ENCODE measurements around the gene STXBP5. TPM values are rescaled to one million over a fixed set of nuclear protein-coding genes. Genes with fewer than 3 reads are reported as not detected.
"Not testable (repeated sequence)": the region's sequence is repeated elsewhere in the genome, so short reads cannot be mapped to it uniquely, and the experiment has no call there.

The STXBP5 gene
- total RNA-seq, 1 experiment from 2014 or later: 17.9 TPM

- H3K4me3 Mint-ChIP-seq (ENCODE audit: unreplicated experiment): no peak overlapping the region
- H3K27me3 Mint-ChIP-seq (ENCODE audit: insufficient read depth, unreplicated experiment): no peaks in the 10 kb centered on the region
- POLR2A ChIA-PET: no interaction called here
- TF ChIP-seq, protein P1, sequence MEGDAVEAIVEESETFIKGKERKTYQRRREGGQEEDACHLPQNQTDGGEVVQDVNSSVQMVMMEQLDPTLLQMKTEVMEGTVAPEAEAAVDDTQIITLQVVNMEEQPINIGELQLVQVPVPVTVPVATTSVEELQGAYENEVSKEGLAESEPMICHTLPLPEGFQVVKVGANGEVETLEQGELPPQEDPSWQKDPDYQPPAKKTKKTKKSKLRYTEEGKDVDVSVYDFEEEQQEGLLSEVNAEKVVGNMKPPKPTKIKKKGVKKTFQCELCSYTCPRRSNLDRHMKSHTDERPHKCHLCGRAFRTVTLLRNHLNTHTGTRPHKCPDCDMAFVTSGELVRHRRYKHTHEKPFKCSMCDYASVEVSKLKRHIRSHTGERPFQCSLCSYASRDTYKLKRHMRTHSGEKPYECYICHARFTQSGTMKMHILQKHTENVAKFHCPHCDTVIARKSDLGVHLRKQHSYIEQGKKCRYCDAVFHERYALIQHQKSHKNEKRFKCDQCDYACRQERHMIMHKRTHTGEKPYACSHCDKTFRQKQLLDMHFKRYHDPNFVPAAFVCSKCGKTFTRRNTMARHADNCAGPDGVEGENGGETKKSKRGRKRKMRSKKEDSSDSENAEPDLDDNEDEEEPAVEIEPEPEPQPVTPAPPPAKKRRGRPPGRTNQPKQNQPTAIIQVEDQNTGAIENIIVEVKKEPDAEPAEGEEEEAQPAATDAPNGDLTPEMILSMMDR (IDR thresholded peaks at IDR 0.05; ENCODE audit: insufficient read depth in 1 of 2, low read depth in 1 of 2, low read length in 1 of 2, severe bottlenecking in 1 of 2, unreplicated experiment in 1 of 2): no peak
- no peaks in the 10 kb centered on the region for H3K4me1 Mint-ChIP-seq (ENCODE audit: low read depth, unreplicated experiment)
- no peaks in the 10 kb centered on the region for H3K9me3 Mint-ChIP-seq (ENCODE audit: unreplicated experiment)
- CTCF ChIA-PET: no interaction called here
- no peak for DNase-seq
- H3K36me3 Mint-ChIP-seq (ENCODE audit: insufficient read depth, unreplicated experiment): peaks cover 34% of the 10 kb centered on the region
- no peak overlapping the region for H3K27ac Mint-ChIP-seq (ENCODE audit: unreplicated experiment)
- Histone ChIP-seq H3K4me3 (ENCODE audit: low read depth, low read length) (no peak overlapping the region), H3K36me3 (ENCODE audit: control insufficient read depth, insufficient read depth, low read length) (no peaks in the 10 kb centered on the region; the same call in 1 of the 2 replicates), H3K4me1 (no peaks in the 10 kb centered on the region), H3K27me3 (replicated peaks; ENCODE audit: control insufficient read depth, insufficient read depth, low read length) (no peaks in the 10 kb centered on the region), H3K9me3 (no peaks in the 10 kb centered on the region)
- no TSS peak for BruUV-seq (replicated peaks)
- intact Hi-C loops (cut with micrococcal nuclease; ENCODE audit: unreplicated experiment): no loop called here
Measured at GRCh38 chr6:147251072-147251471, 46.9 kb downstream of the STXBP5 start.

- H3K4me3 Mint-ChIP-seq (ENCODE audit: unreplicated experiment); H3K4me1 ChIP-seq; POLR2A ChIA-PET; H3K9me3 Mint-ChIP-seq (ENCODE audit: unreplicated experiment); H3K27ac Mint-ChIP-seq (ENCODE audit: unreplicated experiment); CTCF ChIA-PET; intact Hi-C loops (cut with micrococcal nuclease; ENCODE audit: unreplicated experiment); H3K9me3 ChIP-seq; H3K4me3 ChIP-seq (ENCODE audit: low read depth, low read length); H3K27me3 ChIP-seq (replicated peaks; ENCODE audit: control insufficient read depth, insufficient read depth, low read length); H3K36me3 ChIP-seq (ENCODE audit: control insufficient read depth, insufficient read depth, low read length); DNase-seq; H3K27me3 Mint-ChIP-seq (ENCODE audit: insufficient read depth, unreplicated experiment); H3K4me1 Mint-ChIP-seq (ENCODE audit: low read depth, unreplicated experiment); BruUV-seq (replicated peaks): not testable (repeated sequence)
- peaks cover 20% of the 10 kb centered on the region for H3K36me3 Mint-ChIP-seq (ENCODE audit: insufficient read depth, unreplicated experiment)
Measured at GRCh38 chr6:147254929-147255473, 50.8 kb downstream of the STXBP5 start.

GRCh38 chr6:147255948-147256674 lies 51.9 kb downstream of the STXBP5 start:
- Histone ChIP-seq H3K9me3 (no peaks in the 10 kb centered on the region), H3K4me1 (no peaks in the 10 kb centered on the region), H3K36me3 (ENCODE audit: control insufficient read depth, insufficient read depth, low read length) (no peaks in the 10 kb centered on the region), H3K4me3 (ENCODE audit: low read depth, low read length) (no peak overlapping the region), H3K27me3 (replicated peaks; ENCODE audit: control insufficient read depth, insufficient read depth, low read length) (no peaks in the 10 kb centered on the region)
- BruUV-seq (replicated peaks): no TSS peak
- peaks cover 20% of the 10 kb centered on the region for H3K36me3 Mint-ChIP-seq (ENCODE audit: insufficient read depth, unreplicated experiment)
- no peaks in the 10 kb centered on the region for H3K9me3 Mint-ChIP-seq (ENCODE audit: unreplicated experiment)
- H3K27ac Mint-ChIP-seq (ENCODE audit: unreplicated experiment): no peak overlapping the region
- no peak overlapping the region for H3K4me3 Mint-ChIP-seq (ENCODE audit: unreplicated experiment)
- TF ChIP-seq, protein P1 (IDR thresholded peaks at IDR 0.05; ENCODE audit: insufficient read depth in 1 of 2, low read depth in 1 of 2, low read length in 1 of 2, severe bottlenecking in 1 of 2, unreplicated experiment in 1 of 2): no peak
- ChIA-PET CTCF (no interaction called here), POLR2A (no interaction called here)
- H3K4me1 Mint-ChIP-seq (ENCODE audit: low read depth, unreplicated experiment): no peaks in the 10 kb centered on the region
- DNase-seq: no peak
- H3K27me3 Mint-ChIP-seq (ENCODE audit: insufficient read depth, unreplicated experiment): no peaks in the 10 kb centered on the region
- intact Hi-C loops (cut with micrococcal nuclease; ENCODE audit: unreplicated experiment): no loop called here

All from Caco-2 (cell line).